H1 (cell line): ENCODE data around the gene KPRP. TPM values are rescaled to one million over a fixed set of nuclear protein-coding genes. Genes with fewer than 3 reads are reported as not detected.

Experiments
- BRCA1 ChIP-seq: IDR thresholded peaks from 2 replicates; pipeline ENCODE4 v1.6.1; 2012; ENCODE audit warnings: low read depth, low read length, improper control_type of control experiment
- E2F6 ChIP-seq: IDR thresholded peaks from 2 replicates; pipeline ENCODE4 v1.6.1; 2012; ENCODE audit warnings: inconsistent platforms
- EGR1 ChIP-seq: IDR thresholded peaks from 2 replicates; pipeline ENCODE4 v1.6.1; 2011; ENCODE audit warnings: low read depth, low read length, borderline replicate concordance
- polyA plus RNA-seq, 7 experiments: library from polyadenylated mRNA; depleted of rRNA in 3 of 7; stranded (reverse) in 5 of 7; unstranded in 2 of 7; fragments of >200 nt in 5 of 7; fragments of 200-250 nt in 2 of 7; gene quantifications; 1 replicate in 5 of 7; 2 replicates in 1 of 7; 4 replicates in 1 of 7; pipeline versions ENCODE4 v1.2.1 to v1.2.3, GENCODE V29; 2011 to 2013; ENCODE audit warnings: missing spikeins in 2 of 7, mixed read lengths in 2 of 7
- total RNA-seq: library from RNA; stranded (reverse); fragmentation: NEBNext Ultra II Directional; extraction: Animal tissue kit (Norgen Biotek cat#: 25700); gene quantifications from 2 replicates; pipeline ENCODE4 v1.2.1, GENCODE V29; 2021

KPRP gene
- total and polyA plus RNA-seq, 2 of the 8 experiments (the other 6 are each of a cell fraction or from before 2014, with no cell fraction given) = not detected

- TF ChIP-seq EGR1 (no peak), BRCA1 (no peak), E2F6 (no peak)
These were observed 18.5 kb downstream of the KPRP start (continued) for GRCh38 chr1:152776361-152776760.
